B cell (primary cell): Measurements from ENCODE around the gene SDC4. TPM values are rescaled to one million over a fixed set of nuclear protein-coding genes. Genes with fewer than 3 reads are reported as not detected.

Experiments used
- ATAC-seq: fragments of 200-7000 bp; cut with Tn5 transposase; one replicate; pipeline ENCODE4 v1.10.0; 2021; ENCODE audit warnings: low read depth, mild to moderate bottlenecking, moderate number of reproducible peaks, moderate library complexity
- CTCF ChIA-PET: fragments of 350-600 bp; sonication (Branson Sonifier 250); formaldehyde crosslinking; loops from one replicate; lab custom pipeline; 2021; ENCODE audit warnings: antibody characterized with exemption, inconsistent platforms; lab: Charles Lee
- POLR2A ChIA-PET: fragments of 350-600 bp; sonication (Branson Sonifier 250); formaldehyde crosslinking; loops from one replicate; lab custom pipeline; 2021; ENCODE audit warnings: antibody characterized with exemption; lab: Charles Lee
- DNase-seq: peaks from one replicate; pipeline ENCODE4 v3.0.0; 2013
- H2AFZ ChIP-seq: 2 replicates; pipeline ENCODE4 v1.6.1; 2012; ENCODE audit warnings: mild to moderate bottlenecking, low read depth, low read length; ENCODE audit not compliant: insufficient read depth, poor library complexity, severe bottlenecking
- H3K27ac ChIP-seq, 2 donors: 1 replicate in 1 of 2; 2 replicates in 1 of 2; pipeline ENCODE4 v1.5.1; 2012 to 2013; ENCODE audit warnings: low read length in 2 of 2, mild to moderate bottlenecking in 2 of 2, moderate library complexity in 1 of 2
- H3K27me3 ChIP-seq, 4 experiments: fragments of 200-600 bp in 1 of 4; sonication (generic) in 1 of 4; replicated peaks in 1 of 4; 1 replicate in 2 of 4; 2 replicates in 2 of 4; pipeline versions ENCODE4 v1.6.1 to v1.7.0; 2013 to 2016; ENCODE audit warnings: low read length in 3 of 4, mild to moderate bottlenecking in 2 of 4, mixed read lengths in 1 of 4, moderate library complexity in 1 of 4; ENCODE audit not compliant: insufficient read depth in 4 of 4, control insufficient read depth in 3 of 4; ENCODE audit errors: control extremely low read depth in 1 of 4
- H3K36me3 ChIP-seq, 2 experiments: replicated peaks in 1 of 2; 1 replicate in 1 of 2; 2 replicates in 1 of 2; pipeline versions ENCODE4 v1.6.1 to v1.7.1; 2013; ENCODE audit warnings: low read length in 1 of 2; ENCODE audit not compliant: insufficient read depth in 2 of 2, control insufficient read depth in 1 of 2; ENCODE audit errors: control extremely low read depth in 1 of 2, extremely low read depth in 1 of 2
- H3K4me1 ChIP-seq, 2 donors: fragments of 200-600 bp in 1 of 2; sonication (generic) in 1 of 2; 1 replicate in 1 of 2; 2 replicates in 1 of 2; pipeline versions ENCODE4 v1.5.1 to v1.6.1; 2013 to 2017; ENCODE audit warnings: low read length in 2 of 2; ENCODE audit not compliant: control insufficient read depth in 2 of 2, insufficient read depth in 2 of 2
- H3K4me2 ChIP-seq: replicated peaks from 2 replicates; pipeline ENCODE3; 2012; ENCODE audit warnings: mild to moderate bottlenecking, low read depth, low read length; ENCODE audit not compliant: poor library complexity, severe bottlenecking
- H3K4me3 ChIP-seq, 5 experiments: fragments of 200-600 bp in 1 of 5; sonication (generic) in 1 of 5; 1 replicate in 3 of 5; 2 replicates in 2 of 5; pipeline versions ENCODE4 v1.5.1 to v1.7.0; 2011 to 2016; ENCODE audit warnings: low read length in 4 of 5, mild to moderate bottlenecking in 4 of 5, low read depth in 2 of 5, control low read depth in 1 of 5, moderate library complexity in 1 of 5; ENCODE audit not compliant: insufficient read depth in 1 of 5; ENCODE audit errors: control extremely low read depth in 1 of 5, extremely low read depth in 1 of 5
- H3K79me2 ChIP-seq: fragments of 200-600 bp; sonication (generic); one replicate; pipeline ENCODE4 v1.6.0; 2016; ENCODE audit warnings: low read length; ENCODE audit not compliant: control insufficient read depth, insufficient read depth
- H3K9ac ChIP-seq: fragments of 200-600 bp; sonication (generic); 2 replicates; pipeline ENCODE4 v1.6.1; 2017; ENCODE audit warnings: mild to moderate bottlenecking, low read length, moderate library complexity
- H3K9me3 ChIP-seq, 3 donors: one replicate each; pipeline versions ENCODE4 v1.6.1 to v1.7.1; 2013; ENCODE audit warnings: low read length in 2 of 3; ENCODE audit not compliant: control insufficient read depth in 2 of 3, insufficient read depth in 1 of 3; ENCODE audit errors: control extremely low read depth in 1 of 3
- H4K20me1 ChIP-seq: 2 replicates; pipeline ENCODE4 v1.6.0; 2012; ENCODE audit warnings: mild to moderate bottlenecking, low read length; ENCODE audit not compliant: insufficient read depth, control insufficient read depth, poor library complexity, severe bottlenecking
- H3K27ac Mint-ChIP-seq: one replicate; pipeline ENCODE4 v1.8.0; 2021; ENCODE audit warnings: mixed read lengths
- H3K27me3 Mint-ChIP-seq: one replicate; pipeline ENCODE4 v1.8.0; 2021; ENCODE audit warnings: mixed read lengths
- H3K4me1 Mint-ChIP-seq: one replicate; pipeline ENCODE4 v1.8.0; 2021; ENCODE audit warnings: mixed read lengths
- H3K4me3 Mint-ChIP-seq: one replicate; pipeline ENCODE4 v1.8.0; 2021; ENCODE audit warnings: mixed read lengths
- H3K9me3 Mint-ChIP-seq: one replicate; pipeline ENCODE4 v1.8.0; 2022; ENCODE audit warnings: mixed read lengths; ENCODE audit not compliant: insufficient read depth
- EZH2 ChIP-seq: IDR thresholded peaks from 2 replicates; pipeline ENCODE4 v1.6.1; 2012; ENCODE audit warnings: borderline replicate concordance, low read depth, mild to moderate bottlenecking, moderate library complexity, low read length; ENCODE audit not compliant: insufficient read depth, poor library complexity, severe bottlenecking
- WGBS: methylation state at CpG from one replicate; pipeline ENCODE4 v1.1.5; 2013; ENCODE audit warnings: missing lambda C conversion rate; ENCODE audit not compliant: insufficient coverage; 5-methylcytosine and 5-hydroxymethylcytosine counted together
- intact Hi-C: fragments of 100-400 bp; cut with micrococcal nuclease; formaldehyde crosslinking; loops from one replicate; pipeline ENCODE4 v1.10.0; 2022
- polyA plus RNA-seq: library from polyadenylated mRNA; depleted of rRNA; stranded (reverse); fragments of >200 nt; gene quantifications from 2 replicates; pipeline ENCODE4 v1.2.3, GENCODE V29; 2012
- total RNA-seq, 2 donors: library from RNA; stranded (reverse); fragments of 120-200 nt in 1 of 2; gene quantifications; 1 replicate in 1 of 2; 2 replicates in 1 of 2; pipeline versions ENCODE4 v1.2.3 to v1.2.4, GENCODE V29; 2013 to 2022
- TF ChIP-seq, protein P1 (sequence below): fragments of 200-600 bp; IDR thresholded peaks from one replicate; pipeline ENCODE4 v1.8.0; 2022; ENCODE audit warnings: antibody characterized with exemption, mild to moderate bottlenecking

The SDC4 gene
- total and polyA plus RNA-seq, 2 donors (not counting 1 experiment from before 2014, with no cell fraction given) = 0.04 TPM; not detected in 1

DNA sequence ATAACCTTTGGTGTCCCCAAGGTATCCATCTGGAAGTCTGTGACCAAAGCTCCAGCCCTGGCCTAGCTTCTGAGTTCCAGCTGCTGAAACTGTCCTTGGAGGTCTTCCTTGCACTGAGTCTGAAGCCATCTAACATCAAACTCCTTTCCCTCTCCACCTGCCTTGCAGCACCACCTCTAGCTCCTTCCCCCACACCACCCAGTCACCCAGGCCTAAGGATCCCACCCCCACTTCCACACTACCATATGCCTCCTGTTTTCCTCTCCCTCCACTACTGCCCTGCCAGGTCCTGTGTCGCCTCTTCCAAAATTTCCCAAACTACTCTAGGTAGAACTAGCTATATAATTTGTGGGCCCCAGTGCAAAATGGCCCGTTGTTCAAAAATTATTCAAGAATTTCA lies 29.3 kb downstream of the SDC4 start:
- Mint-ChIP-seq H3K4me3 (no peak overlapping the region), H3K4me1 (peaks cover 24% of the 10 kb centered on the region), H3K27me3 (peaks cover 22% of the 10 kb centered on the region), H3K9me3 (no peaks in the 10 kb centered on the region), H3K27ac (no peak overlapping the region)
- WGBS = 67% methylated on average over 1 of the region's 2 CpGs
- Histone ChIP-seq H4K20me1 (no peaks in the 10 kb centered on the region), H3K36me3 (no peaks in the 10 kb centered on the region), H2AFZ (no peak overlapping the region), H3K9ac (no peak overlapping the region), H3K27me3 (peaks cover 0 to 29% (median 11%) of the 10 kb centered on the region in 4 experiments), H3K9me3 (peaks cover 0 to 12% (median 3%) of the 10 kb centered on the region in 3 donors), H3K4me1 (peaks cover 37 to 48% of the 10 kb centered on the region in 2 donors), H3K27ac (no peak overlapping the region), H3K4me2 (peak overlapping the region; percentile 24), H3K79me2 (no peaks in the 10 kb centered on the region), H3K4me3 (no peak overlapping the region)
- intact Hi-C loops = loop anchor here (1.0 to 2.0 kb wide), 4 partner anchors 26 to 452 kb away; no protein-coding TSS in a partner anchor
- TF ChIP-seq EZH2 = no peak
- TF ChIP-seq, protein P1, sequence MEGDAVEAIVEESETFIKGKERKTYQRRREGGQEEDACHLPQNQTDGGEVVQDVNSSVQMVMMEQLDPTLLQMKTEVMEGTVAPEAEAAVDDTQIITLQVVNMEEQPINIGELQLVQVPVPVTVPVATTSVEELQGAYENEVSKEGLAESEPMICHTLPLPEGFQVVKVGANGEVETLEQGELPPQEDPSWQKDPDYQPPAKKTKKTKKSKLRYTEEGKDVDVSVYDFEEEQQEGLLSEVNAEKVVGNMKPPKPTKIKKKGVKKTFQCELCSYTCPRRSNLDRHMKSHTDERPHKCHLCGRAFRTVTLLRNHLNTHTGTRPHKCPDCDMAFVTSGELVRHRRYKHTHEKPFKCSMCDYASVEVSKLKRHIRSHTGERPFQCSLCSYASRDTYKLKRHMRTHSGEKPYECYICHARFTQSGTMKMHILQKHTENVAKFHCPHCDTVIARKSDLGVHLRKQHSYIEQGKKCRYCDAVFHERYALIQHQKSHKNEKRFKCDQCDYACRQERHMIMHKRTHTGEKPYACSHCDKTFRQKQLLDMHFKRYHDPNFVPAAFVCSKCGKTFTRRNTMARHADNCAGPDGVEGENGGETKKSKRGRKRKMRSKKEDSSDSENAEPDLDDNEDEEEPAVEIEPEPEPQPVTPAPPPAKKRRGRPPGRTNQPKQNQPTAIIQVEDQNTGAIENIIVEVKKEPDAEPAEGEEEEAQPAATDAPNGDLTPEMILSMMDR = no peak
- ChIA-PET CTCF (interaction anchor here (0.5 to 7.9 kb wide), 25 partner anchors 8 to 461 kb away, joined by 3 to 135 read pairs (median 5); partner anchors contain the start of gene SYS1), POLR2A (interaction anchor here (0.7 kb wide), 1 partner anchor 1169 kb away, joined by 3 read pairs; no protein-coding TSS in a partner anchor)
- no peak for DNase-seq
- ATAC-seq = no peak

DNA sequence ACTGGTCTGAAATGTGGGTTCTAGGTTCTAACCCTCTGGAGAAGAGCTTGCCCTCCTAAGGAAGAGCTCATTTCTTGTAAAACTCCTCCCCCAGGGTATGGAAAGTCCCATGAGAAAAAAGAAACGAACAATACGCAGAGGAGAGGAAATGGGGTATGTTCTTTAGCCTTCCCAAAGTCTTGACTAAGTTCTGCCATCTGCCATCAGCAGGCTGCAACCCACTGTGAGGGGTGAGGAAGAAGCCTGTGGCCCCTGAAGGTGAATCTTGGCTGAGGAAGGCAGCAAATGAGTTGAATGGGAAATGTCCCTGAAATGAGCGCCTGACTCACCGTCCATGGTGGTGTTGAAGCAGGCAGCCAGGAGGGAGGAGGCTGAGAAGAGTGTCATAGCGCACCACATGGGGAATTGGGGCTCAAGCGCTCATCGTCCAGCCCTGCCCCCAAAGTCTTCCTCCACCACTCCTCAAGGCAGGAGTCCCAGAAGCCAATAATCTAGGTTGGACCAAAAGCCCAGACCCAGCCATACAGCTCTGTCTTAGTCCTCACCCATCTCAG lies 29.8 kb downstream of the SDC4 start:
- Histone ChIP-seq H2AFZ (no peak overlapping the region), H3K36me3 (no peaks in the 10 kb centered on the region), H3K4me3 (no peak overlapping the region), H3K79me2 (no peaks in the 10 kb centered on the region), H3K9ac (no peak overlapping the region), H3K4me1 (peaks cover 37 to 48% of the 10 kb centered on the region in 2 donors), H3K4me2 (peak overlapping the region; percentile 24), H3K27me3 (peaks cover 0 to 34% (median 14%) of the 10 kb centered on the region in 4 experiments), H3K27ac (no peak overlapping the region), H4K20me1 (no peaks in the 10 kb centered on the region), H3K9me3 (peaks cover 0 to 12% (median 3%) of the 10 kb centered on the region in 3 donors)
- CTCF ChIA-PET = interaction anchor here (0.8 to 7.9 kb wide), 20 partner anchors 8 to 461 kb away, joined by 3 to 135 read pairs (median 4); partner anchors contain the start of gene SYS1
- Mint-ChIP-seq H3K9me3 (no peaks in the 10 kb centered on the region), H3K27ac (no peak overlapping the region), H3K4me3 (no peak overlapping the region), H3K27me3 (peaks cover 27% of the 10 kb centered on the region), H3K4me1 (peaks cover 24% of the 10 kb centered on the region)
- POLR2A ChIA-PET = no interaction called here
- ATAC-seq (no peak), DNase-seq (no peak)
- TF ChIP-seq, protein P1 = no peak
- TF ChIP-seq EZH2 = no peak
- 67% methylated on average over 7 of the region's 7 CpGs for WGBS
- intact Hi-C loops = loop anchor here (2.0 kb wide), 2 partner anchors 50 to 118 kb away; no protein-coding TSS in a partner anchor
